Dermis microvascular lymphatic vessel endothelial cell (primary cell): ENCODE data around the gene NMNAT3. TPM values are rescaled to one million over a fixed set of nuclear protein-coding genes. Genes with fewer than 3 reads are reported as not detected.

ENCODE experiments used
- DNase-seq, 2 donors: peaks; one replicate each; pipeline versions ENCODE4 v3.0.0 to v3.0.0-alpha.2; 2010; ENCODE audit warnings: low read depth in 2 of 2
- total RNA-seq: library from RNA; depleted of rRNA; stranded (reverse); fragments of >200 nt; gene quantifications from 2 replicates; pipeline ENCODE4 v1.2.1, GENCODE V29; 2014

NMNAT3 gene
- total RNA-seq, 1 donor from 2014 or later: 0.77 TPM

DNA sequence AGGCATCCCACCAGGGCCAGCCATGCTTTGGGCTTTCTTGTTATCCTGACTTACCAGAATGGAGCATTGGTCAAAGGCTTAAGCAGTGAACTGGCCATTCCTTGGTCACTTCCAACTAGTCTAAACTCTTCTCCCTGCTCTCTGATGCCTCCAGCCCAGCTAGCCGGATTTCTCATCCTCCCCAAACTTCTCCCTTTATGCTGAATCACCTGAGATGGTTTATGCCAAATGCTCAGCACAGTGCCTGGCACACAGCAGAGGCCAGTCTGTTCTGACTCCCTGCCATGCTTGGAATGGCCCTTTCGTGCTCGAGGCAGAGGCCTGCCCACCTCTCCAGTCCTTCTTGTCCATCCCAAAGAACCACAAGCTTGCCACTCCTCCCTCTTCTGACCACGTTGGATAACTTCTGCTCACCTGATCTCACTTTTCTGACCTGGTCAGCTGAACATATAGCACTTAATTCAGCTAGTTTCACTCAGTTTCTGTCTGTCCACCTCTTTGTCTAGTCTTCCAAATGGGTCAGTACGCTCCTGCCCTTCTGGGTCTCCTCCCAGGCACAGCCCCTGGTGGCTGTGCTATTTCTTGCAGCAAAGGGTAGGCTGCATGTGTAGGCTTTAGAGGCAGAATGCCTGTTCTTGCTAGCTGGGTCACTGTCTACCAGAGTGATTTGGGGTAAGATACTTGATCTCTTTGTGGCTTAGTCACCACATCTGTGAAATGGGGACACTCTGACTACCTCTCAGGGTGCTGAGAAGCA, 136.1 kb downstream of the NMNAT3 start:
- no peak for DNase-seq

DNA sequence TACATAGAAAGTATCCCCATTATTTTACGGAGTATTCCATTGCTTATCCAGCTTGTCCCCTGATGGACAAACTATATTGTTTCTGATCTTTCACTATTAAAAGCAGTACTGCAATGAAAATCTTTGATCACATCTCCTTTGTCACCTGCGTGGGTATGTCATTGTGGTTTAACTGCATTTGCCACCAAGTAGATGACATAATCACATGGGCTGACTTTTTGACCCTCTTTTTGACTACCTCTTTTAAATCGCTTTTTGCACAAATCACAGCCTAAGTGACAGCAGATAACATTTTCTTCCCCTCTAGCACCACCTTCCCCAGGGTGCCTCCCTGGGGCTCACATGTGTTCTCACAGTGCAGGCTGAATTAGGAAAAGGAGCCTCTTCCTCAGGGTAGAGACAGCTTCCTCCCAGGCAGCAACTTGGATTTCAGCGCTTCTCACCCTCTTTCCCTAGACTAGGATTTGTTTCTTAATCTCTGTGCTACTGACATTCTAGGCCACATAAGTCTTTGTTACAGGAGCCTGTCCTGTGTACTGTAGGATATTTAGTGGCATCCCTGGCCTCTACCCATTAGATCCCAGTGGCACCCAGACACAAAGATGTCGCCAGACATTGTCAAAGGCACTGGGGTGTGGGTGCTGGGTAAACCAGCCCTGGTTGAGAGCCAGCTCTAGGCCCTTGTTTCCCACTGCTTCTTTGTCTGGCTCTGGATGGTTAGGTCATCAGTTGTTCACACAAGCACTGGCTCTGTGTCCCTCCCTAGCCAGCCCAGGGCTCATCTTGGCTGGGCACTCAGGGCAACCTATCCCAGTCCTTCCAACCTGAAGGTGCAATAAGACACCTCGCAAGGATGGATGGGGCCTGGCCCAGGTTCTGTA, 136.9 kb downstream of the NMNAT3 start:
- no peak for DNase-seq

DNA sequence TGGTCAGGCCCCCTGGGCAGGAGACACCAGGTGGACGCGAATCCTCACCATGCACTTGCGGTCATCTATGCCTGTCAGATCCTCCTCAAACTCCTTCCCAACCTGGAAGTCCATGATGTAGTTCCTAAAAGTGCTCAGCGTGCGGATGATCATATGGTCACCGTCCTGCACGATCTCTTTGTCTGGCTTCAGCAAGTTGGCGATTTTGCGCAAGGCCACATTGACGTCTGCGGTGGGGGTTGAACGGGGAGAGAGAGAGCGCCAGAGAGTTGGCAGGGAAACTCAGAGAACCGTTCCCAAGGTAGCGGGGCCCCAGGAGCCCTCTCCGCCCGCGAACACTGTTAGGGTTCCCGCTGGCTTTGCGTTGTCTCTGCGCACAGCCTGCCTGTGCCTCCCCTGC, 139.0 kb downstream of the NMNAT3 start:
- DNase-seq: no peak

DNA sequence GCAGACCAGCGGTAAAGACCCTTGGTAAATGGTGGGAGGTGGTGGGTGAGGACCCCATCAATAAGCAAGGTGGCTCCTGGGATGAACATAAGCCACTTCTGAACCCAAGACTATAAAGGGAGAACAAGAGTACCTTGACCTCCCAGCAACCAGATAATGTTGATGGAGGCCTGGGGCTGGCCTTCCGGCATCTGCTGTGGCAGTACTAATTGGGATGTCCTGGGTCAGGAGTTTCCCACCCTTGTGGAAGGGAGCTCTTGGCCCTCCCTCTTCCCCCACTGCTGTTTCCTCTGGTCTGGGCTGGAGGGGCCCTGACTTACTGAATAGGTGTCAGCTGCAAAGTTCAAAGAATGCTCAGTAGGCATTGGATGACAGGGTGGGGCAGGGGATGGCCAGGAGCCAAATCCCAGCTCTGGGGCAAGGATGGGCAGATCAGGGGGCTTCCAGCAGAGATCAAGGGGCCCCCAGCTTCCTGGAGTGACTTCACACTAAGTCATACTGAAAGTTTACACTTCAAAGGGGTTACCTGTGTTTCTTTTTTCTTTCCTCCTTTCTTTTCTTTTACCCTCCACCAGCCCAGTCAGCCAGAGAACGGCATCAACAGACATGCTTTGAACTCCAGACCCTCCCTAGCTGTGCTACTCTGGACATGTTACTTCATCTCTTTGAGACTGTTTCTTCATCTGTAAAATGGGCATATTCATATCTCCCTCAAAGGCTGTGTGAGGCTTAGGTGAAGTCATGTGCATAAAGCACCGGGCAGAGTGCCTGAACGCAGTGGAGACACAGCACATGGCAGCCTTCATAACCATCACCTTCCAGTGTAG, 139.8 kb downstream of the NMNAT3 start:
- DNase-seq: no peak

DNA sequence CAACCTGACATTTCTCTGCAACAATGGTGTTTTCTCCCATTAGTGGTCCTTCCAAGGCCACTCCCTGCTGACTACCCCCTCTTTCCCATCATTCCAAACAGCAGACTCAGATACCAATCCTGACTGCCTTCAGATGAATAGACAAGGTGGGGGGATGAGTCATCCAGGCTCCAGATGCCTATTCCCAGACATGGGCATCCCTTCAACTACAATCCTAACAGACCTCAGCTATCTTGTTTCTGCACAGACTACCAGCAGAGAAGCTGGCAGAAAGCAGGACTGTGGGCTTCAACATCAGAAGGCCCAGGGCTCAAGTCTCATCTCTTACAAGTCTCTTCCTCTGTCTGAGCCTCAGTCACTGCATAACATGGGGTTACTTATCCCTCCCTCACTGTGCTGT, 140.4 kb downstream of the NMNAT3 start:
- DNase-seq: no peak

DNA sequence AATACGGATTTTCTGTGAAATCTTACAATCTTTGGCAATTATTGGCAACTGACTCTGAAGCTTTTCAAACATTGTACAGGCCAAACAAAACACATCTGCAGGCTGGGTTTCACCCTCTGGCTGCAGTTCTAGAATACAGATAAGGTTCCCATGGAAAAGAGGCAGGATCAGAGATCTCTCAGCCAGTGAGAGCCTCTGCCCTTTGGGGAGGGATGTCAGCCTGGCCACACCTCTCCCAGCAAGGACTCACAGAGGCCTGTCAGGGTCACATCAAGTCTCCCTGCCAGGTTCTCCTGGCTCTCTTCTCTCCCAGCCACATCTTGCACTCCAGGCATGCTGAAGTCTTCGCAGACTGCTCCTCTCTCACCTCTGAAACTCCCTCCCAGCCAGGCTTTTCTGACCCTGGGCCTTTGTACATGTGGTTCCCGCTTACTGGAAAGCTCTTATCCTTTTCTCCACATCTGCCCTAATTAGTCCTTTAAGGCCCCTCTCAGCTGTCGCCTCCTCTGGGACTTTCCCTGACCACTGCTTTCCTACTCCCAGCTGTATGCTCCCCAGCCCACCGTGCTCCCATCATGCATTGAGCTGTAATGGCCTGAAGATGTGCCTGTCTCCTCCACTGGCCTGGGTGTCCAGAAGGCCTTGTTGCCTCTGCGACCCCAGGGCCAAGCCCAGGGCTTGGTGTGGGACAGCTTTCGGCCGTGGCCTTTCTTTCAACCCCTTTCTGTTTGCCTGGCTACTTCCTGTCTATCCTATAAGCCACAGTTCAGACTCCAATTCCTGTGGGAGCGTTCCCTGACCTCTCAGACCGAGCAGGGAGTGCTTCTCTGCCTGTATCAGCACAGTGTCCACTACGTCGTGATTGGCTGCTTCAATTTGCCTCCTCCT, 142.5 kb downstream of the NMNAT3 start:
- DNase-seq: peak; percentile 70 to 80

DNA sequence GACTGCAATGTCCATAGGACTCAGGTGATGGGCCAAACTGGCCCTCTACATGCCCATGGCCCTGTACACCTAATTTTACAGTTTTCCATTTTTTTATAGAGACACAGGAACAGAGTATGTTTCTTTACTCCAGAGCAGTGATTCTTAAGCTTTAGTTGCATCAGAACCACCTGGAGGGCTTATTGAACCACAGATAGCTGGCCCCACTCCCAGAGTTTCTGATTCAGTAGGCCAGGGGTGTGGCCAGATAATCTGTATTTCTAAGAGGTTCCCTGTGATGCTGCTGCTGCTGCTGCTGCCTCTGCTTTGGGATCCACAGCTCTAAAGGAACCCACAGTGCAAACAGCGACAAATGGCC, 143.3 kb downstream of the NMNAT3 start:
- DNase-seq: peak in 1 of 2 donors; percentile 36

DNA sequence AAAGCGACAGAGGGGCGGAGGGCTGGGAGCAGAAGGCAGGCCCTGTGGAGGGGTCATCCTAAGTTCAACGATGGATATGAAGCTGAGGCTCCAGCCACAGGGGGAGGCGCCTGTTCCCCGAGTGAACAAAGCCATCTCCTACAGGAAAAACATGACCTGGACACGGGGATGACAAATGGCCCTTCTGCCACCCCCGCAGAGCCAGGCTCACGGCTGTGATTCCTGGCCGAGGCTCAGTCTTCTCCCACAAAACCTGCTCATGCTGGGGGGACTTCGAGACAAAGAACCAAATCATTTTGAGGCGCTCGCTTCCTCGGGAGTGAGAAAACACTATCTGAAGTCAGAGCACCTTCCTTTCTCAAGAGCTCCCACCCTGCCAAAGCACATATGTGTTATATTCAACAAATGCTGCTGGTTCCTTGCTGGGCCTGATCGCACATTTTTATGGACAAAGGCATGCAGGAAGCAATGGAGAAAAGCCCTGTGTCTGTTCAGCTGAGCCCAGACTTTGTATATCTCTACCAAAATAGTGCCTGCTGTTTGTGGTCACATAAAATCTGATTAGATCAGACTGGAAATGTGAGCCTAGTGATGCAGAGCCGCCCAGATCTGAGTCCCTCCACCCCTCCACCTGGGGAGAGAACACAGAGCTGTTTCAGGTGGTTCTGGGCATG, 143.9 kb downstream of the NMNAT3 start:
- peak; percentile 53 to 83 for DNase-seq

DNA sequence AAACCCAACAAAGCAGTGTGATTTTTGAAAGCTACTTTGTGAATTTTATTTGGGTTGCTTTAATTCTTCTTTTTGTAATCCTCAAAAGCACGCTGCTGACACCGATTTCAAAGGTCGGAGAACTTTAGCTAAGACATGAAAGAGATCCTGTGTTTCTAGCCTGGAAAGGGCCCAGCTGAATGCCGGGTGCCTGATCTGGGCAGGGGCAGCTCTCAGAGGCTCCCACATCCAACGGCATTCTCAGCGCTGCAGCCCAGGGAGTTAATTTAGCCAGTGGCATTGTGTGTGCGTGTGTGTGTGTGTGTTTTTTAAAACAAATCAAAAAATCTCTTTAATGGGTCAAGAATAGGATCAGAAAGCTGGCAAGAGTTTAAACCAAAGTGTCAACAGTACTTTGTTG, 144.8 kb downstream of the NMNAT3 start:
- no peak for DNase-seq

DNA sequence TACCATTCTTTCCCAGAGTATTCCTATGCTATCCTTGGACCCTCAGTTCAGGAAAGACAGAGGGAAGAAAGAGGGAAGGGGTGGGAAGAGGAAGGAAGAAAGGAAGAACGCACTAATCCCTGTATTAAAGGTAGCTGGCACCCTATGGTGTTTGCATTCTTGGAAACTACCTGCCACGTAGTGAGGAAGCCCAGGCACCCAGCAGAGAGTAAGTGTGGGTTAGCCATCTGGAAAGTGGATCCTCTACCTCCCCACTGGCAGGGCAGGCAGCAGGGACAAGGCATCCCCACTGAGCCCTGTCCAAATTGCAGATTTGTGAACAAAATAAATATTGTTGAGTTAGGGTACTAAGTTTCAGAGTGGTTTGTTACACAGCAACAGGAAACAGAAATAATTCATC, 147.1 kb downstream of the NMNAT3 start:
- DNase-seq: no peak

DNA sequence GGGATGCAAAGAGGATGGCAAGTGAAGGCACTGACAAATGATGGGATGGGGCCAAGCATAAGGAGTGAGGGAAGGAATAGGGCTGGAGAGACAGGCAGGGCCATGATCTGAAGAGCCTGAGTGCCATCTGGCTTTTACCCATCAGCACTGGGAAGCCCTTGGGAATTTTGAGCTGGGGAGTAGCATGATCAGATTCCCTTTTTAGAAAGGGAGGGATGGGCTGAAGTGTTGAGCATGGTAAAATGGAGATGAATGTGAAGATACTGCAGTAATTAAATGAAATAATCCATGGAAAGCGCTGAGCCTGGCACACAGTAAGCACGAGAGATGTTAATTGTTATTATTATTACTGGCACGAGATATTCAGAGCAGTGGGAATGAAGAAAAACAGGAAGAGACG, 148.1 kb downstream of the NMNAT3 start:
- DNase-seq: no peak

DNA sequence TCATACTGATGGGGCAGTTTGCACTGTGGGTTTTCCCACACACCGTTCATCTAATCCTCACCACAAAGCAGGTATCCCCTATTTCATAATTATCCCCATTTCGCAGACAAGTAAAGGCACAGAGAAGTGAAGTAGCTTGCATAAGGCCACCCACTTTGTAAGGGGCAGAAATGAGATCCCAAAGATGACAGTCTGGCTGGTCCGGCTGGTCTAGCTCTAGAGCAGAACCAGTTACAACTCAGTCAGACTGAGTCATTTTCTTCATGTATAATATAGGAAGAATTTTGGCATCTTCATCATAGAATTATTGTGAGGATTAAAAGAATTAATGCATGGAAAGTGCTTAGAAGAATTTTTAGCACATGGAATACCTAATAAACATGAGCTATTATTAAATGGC, 148.8 kb downstream of the NMNAT3 start:
- DNase-seq: no peak

DNA sequence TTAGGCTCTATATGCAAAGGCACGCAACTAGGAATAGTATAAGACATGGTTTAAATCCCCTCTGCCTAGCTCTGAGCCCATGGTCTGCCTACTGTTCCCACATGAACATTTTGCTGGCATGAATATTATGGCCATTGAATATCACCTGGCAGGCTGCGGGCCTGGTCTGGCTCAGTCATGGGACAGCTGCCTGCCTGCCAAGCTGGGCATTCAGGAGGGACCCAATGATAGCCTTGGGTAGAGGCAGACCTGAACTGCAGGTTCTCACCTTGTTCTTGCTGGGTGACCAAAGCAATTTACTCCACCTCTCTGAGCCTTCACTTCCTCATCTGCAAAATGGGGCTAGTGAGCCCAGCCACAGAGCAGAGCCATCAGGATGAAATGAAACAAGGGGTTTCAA, 149.5 kb downstream of the NMNAT3 start:
- no peak for DNase-seq

DNA sequence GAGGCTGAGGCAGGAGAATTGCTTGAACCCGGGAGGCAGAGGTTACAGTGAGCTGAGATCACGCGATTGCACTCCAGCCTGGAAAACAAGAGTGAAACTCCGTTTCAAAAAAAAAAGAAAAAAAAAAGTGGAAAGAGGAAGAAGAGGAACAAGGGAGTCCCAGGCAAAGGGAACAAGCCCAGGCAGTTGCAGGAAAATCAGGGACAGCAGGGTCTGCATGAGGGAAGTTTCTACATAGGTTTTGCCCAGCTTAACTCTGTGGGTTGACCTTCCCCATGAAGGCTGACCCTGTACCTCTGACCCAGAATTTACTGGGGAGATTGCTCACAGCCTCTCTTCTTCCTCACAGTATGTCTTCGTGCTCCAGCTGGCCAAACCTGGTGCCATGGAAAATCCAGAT, 150.5 kb downstream of the NMNAT3 start:
- DNase-seq: no peak

DNA sequence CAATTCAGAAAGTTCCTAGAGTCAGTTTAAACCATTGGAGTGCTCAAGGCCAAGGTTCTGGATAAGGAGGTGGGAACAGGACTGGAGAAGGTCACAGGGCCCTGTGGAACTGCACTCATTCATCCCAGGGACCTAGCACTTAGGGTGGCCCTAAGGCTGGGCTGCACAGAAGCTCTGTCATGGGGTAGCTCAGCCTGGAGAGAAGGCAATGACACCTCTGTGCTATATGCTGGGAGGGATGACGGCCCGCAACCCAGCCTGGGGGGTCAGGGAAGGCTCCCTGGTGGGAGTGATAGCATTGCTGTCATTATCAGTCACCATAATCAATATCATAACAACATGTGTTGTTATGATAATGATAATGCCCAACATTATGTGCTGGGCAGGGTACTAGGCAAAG, 151.6 kb downstream of the NMNAT3 start:
- DNase-seq: no peak

DNA sequence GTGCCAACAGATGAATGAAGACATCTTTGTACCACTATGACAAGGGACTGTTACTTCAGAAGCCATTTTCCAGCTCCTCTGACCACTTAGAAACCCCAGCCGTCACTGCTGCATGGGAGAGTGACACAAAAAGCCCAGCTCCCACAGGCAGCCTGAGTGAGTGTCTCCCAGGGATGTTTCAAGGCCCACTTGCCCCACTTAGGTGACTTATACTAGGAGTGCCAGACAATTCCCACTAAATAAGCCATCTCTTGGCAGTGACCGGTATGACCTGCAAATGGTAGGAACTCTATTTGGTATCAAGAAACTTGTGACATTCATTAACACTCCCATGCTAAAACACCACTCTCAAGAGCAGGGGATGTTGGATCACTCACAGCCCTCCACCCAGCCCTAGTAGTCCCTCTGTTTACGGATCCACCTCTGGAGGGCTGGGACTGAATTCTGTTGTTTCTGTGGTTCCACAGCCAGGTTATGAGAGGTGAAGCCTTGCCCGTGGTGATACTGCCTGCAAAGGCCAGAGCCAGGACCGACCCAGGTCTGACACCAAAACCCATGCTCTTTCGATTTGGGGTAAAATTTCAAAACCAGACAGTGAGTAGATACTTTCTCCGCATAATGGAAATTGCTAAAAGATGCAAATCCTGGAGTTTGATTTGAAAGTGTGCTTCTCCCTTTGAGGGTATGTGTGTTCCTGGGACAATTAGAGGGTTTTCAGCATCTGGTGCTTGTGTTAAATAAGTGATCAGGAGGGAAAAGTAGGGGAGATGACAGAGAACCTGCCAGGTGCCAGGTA, 152.7 kb downstream of the NMNAT3 start:
- no peak for DNase-seq

DNA sequence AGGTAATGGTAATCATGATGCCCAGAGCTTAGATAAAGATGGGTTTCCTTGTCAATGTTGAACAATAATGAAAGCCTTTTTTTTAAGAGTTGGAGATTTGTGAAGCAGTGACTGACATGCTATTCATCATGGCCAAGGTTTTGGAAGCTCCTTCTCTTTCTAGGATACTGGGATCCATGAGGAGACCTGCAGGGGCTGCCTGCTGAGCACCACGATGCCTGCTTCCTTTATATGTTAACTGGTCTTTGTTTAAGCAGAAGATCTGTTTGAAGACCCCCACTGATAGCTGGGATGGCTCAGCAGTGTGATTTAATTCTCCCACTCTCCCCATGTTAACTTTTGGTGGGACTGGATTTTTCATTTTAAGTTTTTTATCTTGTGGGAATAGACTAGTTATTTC, 154.1 kb downstream of the NMNAT3 start:
- DNase-seq: no peak

DNA sequence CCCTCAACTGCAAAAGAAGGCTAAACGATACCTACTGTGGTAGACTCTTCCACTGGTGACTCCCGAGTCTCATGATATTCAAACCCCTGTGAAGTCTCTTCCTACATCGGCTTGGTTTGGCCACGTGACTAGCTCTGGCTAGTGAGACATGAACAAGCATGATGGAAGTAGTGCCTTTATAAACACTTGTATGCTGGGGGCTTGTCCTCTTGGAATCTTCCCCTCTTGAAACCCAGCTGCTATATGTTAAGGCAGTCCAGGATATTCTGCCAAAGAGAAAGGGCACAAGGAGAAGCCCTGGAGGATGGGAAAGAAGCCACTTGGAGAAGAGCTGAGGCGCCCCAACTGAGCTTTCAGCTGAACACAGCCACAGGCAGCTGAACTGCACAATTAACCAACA, 154.6 kb downstream of the NMNAT3 start:
- no peak for DNase-seq

DNA sequence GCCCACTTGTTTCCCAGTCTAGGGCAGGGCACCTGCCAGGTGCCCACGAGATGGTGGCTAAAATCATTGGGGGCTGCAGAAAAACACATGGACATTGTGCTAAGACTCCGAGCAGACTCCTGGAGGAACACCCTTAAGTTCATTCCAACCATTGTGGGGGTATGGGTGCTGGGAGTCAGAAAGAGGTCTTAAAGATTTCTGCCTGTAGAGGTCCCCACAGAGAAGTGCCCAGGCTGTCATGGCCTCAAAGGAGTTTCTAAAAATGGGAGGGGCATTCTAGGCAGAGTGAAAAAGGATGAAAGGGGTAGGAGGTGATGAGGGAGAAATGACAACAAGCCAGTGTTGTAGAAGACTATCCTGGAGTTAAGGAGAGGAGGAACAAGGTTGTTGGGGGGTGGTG, 155.4 kb downstream of the NMNAT3 start:
- no peak for DNase-seq

DNA sequence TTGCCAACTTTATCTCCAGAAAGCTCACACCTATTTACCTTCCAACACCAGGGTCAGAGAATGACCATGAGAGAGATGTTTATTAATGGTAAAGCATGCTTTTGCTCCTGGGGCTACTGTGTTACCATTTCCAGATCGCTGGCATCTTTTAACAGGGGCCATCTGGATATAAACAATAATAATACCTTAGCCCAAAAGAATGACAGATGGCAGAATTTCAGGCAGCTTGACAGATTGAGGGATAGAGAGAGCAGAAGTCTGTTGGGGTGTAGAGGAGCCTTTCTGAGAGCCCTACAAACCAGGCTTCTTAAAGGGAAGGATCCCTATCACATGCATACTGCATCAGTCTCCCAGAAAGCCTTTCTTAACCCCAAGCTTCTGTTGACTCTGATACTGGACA, 156.0 kb downstream of the NMNAT3 start:
- no peak for DNase-seq
